ENCODE results near the gene MAP7.

The MAP7 gene

GRCh38 chr6:136527831-136528230 is 22.4 kb downstream of the MAP7 start:
- no peak for DNase-seq

- DNase-seq, result no peak
Observed at GRCh38 chr6:136526937-136527336, 23.3 kb downstream of the MAP7 start.

DNA sequence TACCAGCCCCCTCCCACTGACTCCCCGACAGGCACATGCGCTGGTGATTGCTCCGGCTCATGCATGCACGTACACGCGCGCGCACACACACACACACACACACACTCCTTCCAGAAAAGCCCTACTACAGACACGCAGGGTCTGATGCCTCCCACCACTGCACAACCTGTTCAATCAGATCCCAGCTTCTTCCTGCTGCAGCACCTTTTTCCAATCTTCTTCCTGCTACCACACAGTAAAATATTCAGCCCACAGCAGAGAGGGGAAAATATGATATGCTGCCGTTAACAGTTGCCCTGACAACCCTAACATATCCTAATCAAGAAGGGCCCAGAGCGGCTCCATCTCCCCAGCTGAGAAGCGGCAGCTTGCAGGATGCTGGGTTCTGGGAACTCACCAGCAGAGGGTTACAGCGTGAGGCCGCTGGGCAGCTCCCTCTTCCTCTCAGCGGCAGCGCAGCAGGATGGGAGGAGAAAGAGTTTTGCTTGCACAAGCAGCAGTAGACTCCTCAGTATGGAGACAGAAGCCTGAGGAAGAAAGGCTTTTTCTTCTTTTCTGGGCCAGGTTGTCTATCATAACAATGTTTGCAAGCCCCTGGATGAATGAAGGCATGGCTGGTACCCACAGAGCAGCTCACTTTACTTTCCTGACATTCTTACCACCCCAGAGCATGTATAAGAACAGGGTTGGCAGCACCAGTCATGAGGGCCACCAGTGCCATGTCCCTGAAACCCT is 23.9 kb downstream of the MAP7 start:
- DNase-seq, result no peak

DNA sequence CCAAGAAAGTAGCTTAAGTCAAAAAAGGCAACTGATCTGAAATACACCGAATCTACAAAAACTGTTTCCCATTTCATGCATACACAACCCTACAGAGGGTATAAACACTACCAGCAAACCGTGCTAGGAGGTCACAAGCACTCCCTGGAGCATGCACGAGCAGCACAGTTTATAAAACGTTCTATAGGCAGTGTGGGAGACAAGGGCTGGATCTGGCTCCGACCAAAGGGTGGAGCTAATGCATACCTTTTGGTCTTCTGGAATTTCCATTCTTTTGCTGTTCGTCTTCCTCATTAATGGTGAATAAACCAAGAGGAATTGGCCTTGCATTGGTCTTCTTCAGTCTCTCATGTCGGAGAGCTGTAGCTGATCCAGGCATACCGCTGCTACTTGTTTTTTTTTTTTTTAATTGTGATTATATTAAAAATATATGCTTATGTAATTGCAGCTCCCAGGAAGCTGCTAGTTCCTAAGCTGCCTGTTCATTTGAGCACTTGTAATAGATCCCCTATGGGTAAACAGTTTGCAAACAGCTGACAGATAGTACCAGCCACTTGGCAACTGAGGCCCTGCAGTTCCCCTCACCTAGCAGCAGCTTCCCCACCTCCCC is 24.5 kb downstream of the MAP7 start:
- DNase-seq, result no peak

- no peak for DNase-seq
Observed at GRCh38 chr6:136524936-136525413, 25.2 kb downstream of the MAP7 start.

DNA sequence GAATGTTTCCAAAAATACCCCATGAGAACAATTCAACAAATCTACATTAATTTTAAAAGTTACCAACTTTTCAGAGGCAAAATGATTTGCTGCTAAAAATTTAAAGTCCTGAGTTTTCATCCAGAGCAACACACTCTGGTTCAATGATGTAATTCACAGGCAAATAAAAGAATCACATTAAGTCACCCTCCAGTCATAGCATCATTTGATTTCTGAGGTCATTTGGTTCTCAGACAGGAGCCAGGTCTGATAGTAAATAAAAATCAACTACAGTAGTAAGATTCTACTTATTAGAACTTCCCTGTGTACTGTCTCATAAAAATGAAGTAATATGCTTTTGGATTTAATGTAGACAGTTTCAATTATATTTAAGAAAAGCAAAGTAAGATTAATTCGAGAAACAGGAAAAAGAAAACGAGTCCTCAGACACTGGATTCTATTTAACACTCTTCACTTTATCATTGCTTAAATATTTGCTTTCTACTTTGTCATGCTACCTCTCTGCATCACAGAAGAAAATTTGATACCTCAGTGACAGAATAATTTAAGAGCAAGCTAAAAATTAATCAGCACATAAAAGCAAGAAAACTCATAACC is 25.8 kb downstream of the MAP7 start:
- no peak for DNase-seq

- no peak for DNase-seq
Observed at GRCh38 chr6:136523196-136523595, 27.0 kb downstream of the MAP7 start.

- no peak for DNase-seq
Observed at GRCh38 chr6:136522636-136523035, 27.6 kb downstream of the MAP7 start.

DNA sequence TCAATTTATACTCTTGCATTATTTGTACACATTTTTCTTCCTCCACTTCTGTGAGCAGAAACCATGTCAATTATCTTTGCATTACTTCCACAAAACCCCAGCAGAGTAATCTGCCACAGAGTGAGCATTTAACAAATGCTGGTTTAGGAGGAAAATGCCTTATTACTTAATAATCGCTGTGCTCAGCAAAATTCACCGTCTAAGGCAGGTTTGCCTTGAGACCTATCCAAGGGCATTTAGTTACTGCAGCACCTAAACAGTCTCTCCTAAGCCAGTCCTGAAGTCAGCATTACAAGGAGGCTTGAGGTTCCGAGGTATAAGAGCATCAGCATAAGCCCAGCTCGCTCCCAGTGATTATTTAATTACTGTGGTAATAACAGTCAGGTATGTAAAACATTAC is 28.3 kb downstream of the MAP7 start:
- DNase-seq, result no peak

GRCh38 chr6:136521427-136521826 is 28.8 kb downstream of the MAP7 start:
- DNase-seq, result no peak

- no peak for DNase-seq
Observed at GRCh38 chr6:136520517-136520916, 29.7 kb downstream of the MAP7 start.

DNA sequence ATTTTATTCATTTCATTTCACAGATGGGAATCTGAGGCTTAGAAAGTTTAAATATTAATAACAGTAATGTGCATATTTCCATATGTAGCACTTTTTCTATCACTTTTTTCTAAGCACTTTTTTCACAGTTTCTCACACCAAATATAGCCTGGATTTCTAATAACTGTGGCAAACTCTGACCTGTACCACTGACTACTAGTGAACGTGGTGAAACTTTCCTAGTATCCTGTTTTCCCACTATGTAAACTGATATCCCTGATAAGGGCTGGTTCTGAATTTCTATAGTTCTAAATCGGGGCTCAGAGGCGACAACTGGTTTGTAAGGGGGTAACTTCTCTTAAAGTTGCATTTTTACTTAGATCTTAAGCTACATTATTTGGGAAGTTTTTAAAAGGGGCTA is 32.6 kb downstream of the MAP7 start:
- no peak for DNase-seq

GRCh38 chr6:136517002-136517401 is 33.2 kb downstream of the MAP7 start:
- no peak for DNase-seq

GRCh38 chr6:136514591-136514990 is 35.6 kb downstream of the MAP7 start:
- DNase-seq, result no peak

GRCh38 chr6:136511926-136512325 is 38.3 kb downstream of the MAP7 start:
- no peak for DNase-seq

- DNase-seq, result no peak
Observed at GRCh38 chr6:136511397-136511796, 38.8 kb downstream of the MAP7 start.

DNA sequence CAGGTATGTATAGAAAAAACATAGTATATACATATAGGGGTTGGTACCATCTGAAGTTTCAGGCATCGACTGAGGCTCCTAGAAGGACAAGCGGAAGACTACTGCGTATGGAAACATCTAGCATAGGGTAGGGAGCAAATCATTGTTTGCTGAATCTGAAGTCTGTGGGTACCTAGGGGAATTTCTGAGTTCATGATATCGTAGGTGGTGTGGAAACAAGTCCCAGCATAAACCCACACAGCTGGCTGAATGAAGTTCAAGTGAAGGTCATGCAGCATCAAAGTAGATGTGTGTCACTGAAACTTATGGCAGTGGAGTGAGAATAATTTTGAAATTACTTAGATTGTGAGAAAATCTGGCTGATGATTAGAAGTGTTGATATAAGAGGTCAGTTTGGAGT is 39.4 kb downstream of the MAP7 start:
- no peak for DNase-seq

DNA sequence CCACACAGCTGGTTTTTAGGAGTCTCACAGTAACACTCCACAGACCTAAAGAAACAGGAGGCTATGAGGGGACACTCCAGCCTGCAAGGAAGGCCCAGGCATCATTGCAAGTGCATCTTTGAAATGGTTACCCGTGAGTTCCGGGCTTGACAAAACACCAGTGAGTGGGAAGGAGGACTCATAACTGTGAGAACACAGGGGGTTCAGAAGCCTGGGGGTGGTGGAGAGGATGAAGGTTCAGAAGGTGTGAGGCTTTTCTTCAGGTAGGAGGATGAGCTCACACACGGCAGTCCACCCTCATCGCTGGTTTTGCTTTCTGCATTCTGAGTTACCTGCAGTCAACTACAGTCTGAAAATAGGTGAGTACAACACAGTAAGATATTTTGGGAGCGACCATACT is 39.9 kb downstream of the MAP7 start:
- DNase-seq, result no peak

GRCh38 chr6:136508725-136509392 is 41.4 kb downstream of the MAP7 start:
- DNase-seq, result no peak

DNA sequence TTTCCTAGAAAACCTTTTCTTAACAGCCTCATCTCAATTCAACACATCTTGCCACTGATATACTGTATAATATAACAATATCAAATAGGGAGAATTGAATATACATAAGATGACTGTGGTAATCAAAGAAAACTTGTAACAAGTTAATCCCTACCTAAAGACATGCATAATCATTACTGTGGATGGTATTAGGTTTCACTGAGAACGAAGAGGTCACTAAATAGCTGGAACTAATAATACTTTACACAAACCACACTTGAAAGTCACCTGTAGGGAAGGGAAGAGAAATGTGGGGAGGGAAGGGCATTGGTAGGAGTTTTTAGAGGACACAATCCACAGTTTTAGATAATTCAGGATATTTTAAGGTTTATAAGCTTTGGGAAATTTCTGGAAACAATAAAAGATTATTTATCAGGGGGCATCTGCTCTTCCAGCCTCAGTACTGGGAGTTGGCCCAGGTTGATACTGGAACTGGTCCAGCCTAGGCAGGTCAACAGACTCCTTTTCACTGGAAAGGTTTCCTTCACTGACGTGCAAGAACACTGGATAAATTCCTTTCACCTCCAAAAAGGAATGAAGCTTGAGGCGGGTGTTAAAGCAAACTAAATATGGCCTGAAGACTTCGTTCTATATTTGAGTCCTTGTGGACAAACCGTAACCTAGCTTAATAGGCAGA is 44.0 kb downstream of the MAP7 start:
- DNase-seq, result no peak

GRCh38 chr6:136503303-136504029 is 46.8 kb downstream of the MAP7 start:
- no peak for DNase-seq

GRCh38 chr6:136502786-136503185 is 47.4 kb downstream of the MAP7 start:
- no peak for DNase-seq

DNA sequence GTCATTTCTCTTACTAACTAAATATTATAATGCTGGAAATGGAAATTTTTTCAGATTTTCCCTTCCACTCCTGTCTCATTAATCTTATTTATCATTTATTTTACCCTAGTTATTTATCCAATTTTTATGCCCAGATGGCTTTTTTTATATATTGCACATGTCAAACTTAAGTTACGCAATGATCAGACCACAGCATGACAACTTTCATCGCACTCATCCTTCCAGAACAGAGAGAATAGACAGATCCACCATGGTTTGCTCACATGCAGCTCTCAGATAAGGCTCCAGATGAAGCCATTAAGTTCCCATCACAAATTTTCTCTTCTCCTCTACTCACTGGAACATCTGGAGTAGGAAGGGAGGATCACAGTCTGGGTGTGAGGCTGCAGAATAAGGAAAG is 48.7 kb downstream of the MAP7 start:
- DNase-seq, result no peak
